Trophoblast cell (in vitro differentiated cells and primary cell): ENCODE results near the gene HBD.

Experiments used
- DNase-seq, 2 donors: peaks; one replicate each; pipeline ENCODE4 v3.0.0-alpha.2; 2016
- H2AFZ ChIP-seq: 2 replicates; pipeline ENCODE4 v1.6.1; 2013; ENCODE audit warnings: low read length, moderate library complexity, mild to moderate bottlenecking; ENCODE audit not compliant: insufficient read depth, poor library complexity
- H2AK5ac ChIP-seq: 2 replicates; pipeline ENCODE4 v1.6.1; 2013; ENCODE audit warnings: mild to moderate bottlenecking, low read length
- H2BK120ac ChIP-seq: 2 replicates; pipeline ENCODE4 v1.6.1; 2013; ENCODE audit warnings: low read length, mild to moderate bottlenecking, moderate library complexity; ENCODE audit not compliant: insufficient read depth, poor library complexity
- H2BK12ac ChIP-seq: 2 replicates; pipeline ENCODE4 v1.6.1; 2013; ENCODE audit warnings: mild to moderate bottlenecking, low read length, moderate library complexity
- H2BK5ac ChIP-seq: 2 replicates; pipeline ENCODE4 v1.6.1; 2013; ENCODE audit warnings: low read length, low read depth, moderate library complexity, mild to moderate bottlenecking; ENCODE audit not compliant: poor library complexity
- H3K14ac ChIP-seq: 2 replicates; pipeline ENCODE4 v1.6.1; 2013; ENCODE audit warnings: mild to moderate bottlenecking, low read length
- H3K18ac ChIP-seq: 2 replicates; pipeline ENCODE4 v1.6.1; 2013; ENCODE audit warnings: mild to moderate bottlenecking, low read length
- H3K23ac ChIP-seq: 2 replicates; pipeline ENCODE4 v1.6.1; 2013; ENCODE audit warnings: low read length
- H3K27ac ChIP-seq: 2 replicates; pipeline ENCODE4 v1.5.1; 2013; ENCODE audit warnings: low read depth, mild to moderate bottlenecking, inconsistent platforms, low read length, moderate library complexity
- H3K27me3 ChIP-seq: 2 replicates; pipeline ENCODE4 v1.6.1; 2013; ENCODE audit warnings: inconsistent platforms, mild to moderate bottlenecking, low read length, moderate library complexity; ENCODE audit not compliant: insufficient read depth
- H3K36me3 ChIP-seq, 2 experiments: 1 replicate in 1 of 2; 2 replicates in 1 of 2; pipeline ENCODE4 v1.6.1; 2013; ENCODE audit warnings: low read length in 2 of 2, mild to moderate bottlenecking in 2 of 2, moderate library complexity in 1 of 2; ENCODE audit not compliant: insufficient read depth in 2 of 2, control insufficient read depth in 1 of 2
- H3K4ac ChIP-seq: 2 replicates; pipeline ENCODE4 v1.6.1; 2013; ENCODE audit warnings: low read depth, mild to moderate bottlenecking, low read length, moderate library complexity
- H3K4me1 ChIP-seq, 2 experiments: 1 replicate in 1 of 2; 2 replicates in 1 of 2; pipeline ENCODE4 v1.6.1; 2013; ENCODE audit warnings: low read length in 2 of 2, mild to moderate bottlenecking in 2 of 2, moderate library complexity in 1 of 2; ENCODE audit not compliant: insufficient read depth in 2 of 2, control insufficient read depth in 1 of 2
- H3K4me2 ChIP-seq: 2 replicates; pipeline ENCODE4 v1.6.1; 2013; ENCODE audit warnings: inconsistent platforms, mild to moderate bottlenecking, low read length, moderate library complexity
- H3K4me3 ChIP-seq: 2 replicates; pipeline ENCODE4 v1.5.1; 2013; ENCODE audit warnings: mild to moderate bottlenecking, low read depth, low read length, inconsistent platforms
- H3K79me1 ChIP-seq: one replicate; pipeline ENCODE4 v1.6.1; 2013; ENCODE audit warnings: low read length
- H3K79me2 ChIP-seq: 2 replicates; pipeline ENCODE4 v1.6.1; 2013; ENCODE audit warnings: low read length, mild to moderate bottlenecking; ENCODE audit not compliant: control insufficient read depth, insufficient read depth, poor library complexity
- H3K9ac ChIP-seq: 2 replicates; pipeline ENCODE4 v1.6.1; 2013; ENCODE audit warnings: mild to moderate bottlenecking, low read length
- H3K9me3 ChIP-seq: 2 replicates; pipeline ENCODE4 v1.6.1; 2013; ENCODE audit warnings: low read depth, mild to moderate bottlenecking, control low read depth, inconsistent platforms, low read length; ENCODE audit not compliant: insufficient read depth
- H4K12ac ChIP-seq: 2 replicates; pipeline ENCODE4 v1.6.1; 2013; ENCODE audit warnings: low read depth, mild to moderate bottlenecking, low read length, moderate library complexity
- H4K8ac ChIP-seq: 2 replicates; pipeline ENCODE4 v1.6.1; 2013; ENCODE audit warnings: low read depth, mild to moderate bottlenecking, low read length, moderate library complexity
- H4K91ac ChIP-seq: one replicate; pipeline ENCODE4 v1.6.1; 2013; ENCODE audit warnings: low read depth, mild to moderate bottlenecking, low read length, moderate library complexity
- WGBS: extraction: QIAGEN DNeasy Blood & Tissue Kit; methylation state at CpG from one replicate; pipeline ENCODE4 v1.1.7; 2013; ENCODE audit warnings: missing lambda C conversion rate; ENCODE audit not compliant: insufficient read length, insufficient coverage; ENCODE audit errors: extremely low coverage; 5-methylcytosine and 5-hydroxymethylcytosine counted together

Gene HBD

DNA sequence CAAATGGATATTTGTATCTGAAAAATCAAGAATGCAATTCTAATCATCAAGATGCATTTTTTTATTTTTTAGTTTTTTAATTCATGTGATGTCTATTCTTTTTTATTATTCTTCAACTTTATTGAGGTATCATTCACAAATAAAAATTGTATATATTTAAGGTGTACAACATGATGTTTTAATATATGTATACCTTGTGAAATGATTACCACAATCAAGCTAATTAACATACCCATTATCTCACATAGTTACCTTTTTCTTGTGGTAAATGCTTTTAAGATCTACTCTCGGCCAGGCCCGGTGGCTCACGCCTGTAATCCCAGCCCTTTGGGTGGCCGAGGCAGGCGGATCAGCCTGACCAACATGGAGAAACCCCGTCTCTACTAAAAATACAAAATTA, 11.1 kb downstream of the HBD start:
- Histone ChIP-seq H3K9me3 (peaks cover 2% of the 10 kb centered on the region), H3K4me3 (no peak overlapping the region), H3K79me2 (no peaks in the 10 kb centered on the region), H2BK5ac (no peak overlapping the region), H2AK5ac (no peak overlapping the region), H3K27ac (no peak overlapping the region), H3K4ac (no peak overlapping the region), H4K91ac (no peak overlapping the region), H3K79me1 (no peaks in the 10 kb centered on the region), H3K14ac (no peak overlapping the region), H3K18ac (no peak overlapping the region), H2BK12ac (no peak overlapping the region), H3K27me3 (no peaks in the 10 kb centered on the region), H3K23ac (no peak overlapping the region), H2AFZ (no peak overlapping the region), H4K8ac (no peak overlapping the region), H4K12ac (no peak overlapping the region), H3K9ac (no peak overlapping the region), H3K4me2 (no peak overlapping the region), H3K4me1 (no peaks in the 10 kb centered on the region), H3K36me3 (no peaks in the 10 kb centered on the region), H2BK120ac (no peak overlapping the region)
- DNase-seq: no peak
- no CpG with 5 or more reads among the region's 6 CpGs for WGBS

DNA sequence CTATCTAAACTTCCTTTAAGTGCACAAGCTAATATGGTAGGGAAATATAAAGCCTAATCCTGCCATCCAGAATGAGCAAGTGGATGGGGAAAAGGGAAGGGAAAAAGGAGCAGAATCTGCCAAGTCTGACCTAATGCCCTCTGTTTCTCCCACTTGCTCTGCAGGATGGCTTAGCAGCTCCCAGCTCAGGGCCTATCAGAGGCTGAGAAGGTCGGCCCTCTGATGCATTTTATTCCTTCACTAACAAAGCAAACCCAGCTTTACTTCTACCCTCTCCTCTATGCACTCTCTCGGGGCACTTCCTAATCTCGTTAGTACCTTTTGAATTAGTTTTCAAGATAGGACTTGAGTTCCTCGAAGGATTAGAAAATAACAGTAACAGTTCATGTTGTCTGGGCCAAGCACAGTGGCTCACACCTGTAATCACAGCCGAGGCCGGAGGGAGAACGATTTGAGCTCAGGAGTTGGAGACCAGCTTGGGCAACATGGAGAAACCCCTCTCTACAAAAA, 23.9 kb downstream of the HBD start:
- no peak overlapping the region for H3K18ac ChIP-seq
- no CpG with 5 or more reads among the region's 7 CpGs for WGBS
- no peak overlapping the region for H3K27ac ChIP-seq
- no peak for DNase-seq
- no peaks in the 10 kb centered on the region for H3K27me3 ChIP-seq
- H2AK5ac ChIP-seq: no peak overlapping the region
- H2BK120ac ChIP-seq: no peak overlapping the region
- H3K23ac ChIP-seq: no peak overlapping the region
- no peaks in the 10 kb centered on the region for H3K79me1 ChIP-seq
- H3K36me3 ChIP-seq: no peaks in the 10 kb centered on the region
- H3K14ac ChIP-seq: no peak overlapping the region
- H2AFZ ChIP-seq: no peak overlapping the region
- no peak overlapping the region for H4K12ac ChIP-seq
- no peak overlapping the region for H4K91ac ChIP-seq
- no peak overlapping the region for H2BK5ac ChIP-seq
- no peaks in the 10 kb centered on the region for H3K9me3 ChIP-seq
- H3K4ac ChIP-seq: no peak overlapping the region
- no peak overlapping the region for H2BK12ac ChIP-seq
- no peaks in the 10 kb centered on the region for H3K4me1 ChIP-seq
- no peak overlapping the region for H4K8ac ChIP-seq
- H3K9ac ChIP-seq: no peak overlapping the region
- no peaks in the 10 kb centered on the region for H3K79me2 ChIP-seq
- H3K4me3 ChIP-seq: no peak overlapping the region
- no peak overlapping the region for H3K4me2 ChIP-seq

DNA sequence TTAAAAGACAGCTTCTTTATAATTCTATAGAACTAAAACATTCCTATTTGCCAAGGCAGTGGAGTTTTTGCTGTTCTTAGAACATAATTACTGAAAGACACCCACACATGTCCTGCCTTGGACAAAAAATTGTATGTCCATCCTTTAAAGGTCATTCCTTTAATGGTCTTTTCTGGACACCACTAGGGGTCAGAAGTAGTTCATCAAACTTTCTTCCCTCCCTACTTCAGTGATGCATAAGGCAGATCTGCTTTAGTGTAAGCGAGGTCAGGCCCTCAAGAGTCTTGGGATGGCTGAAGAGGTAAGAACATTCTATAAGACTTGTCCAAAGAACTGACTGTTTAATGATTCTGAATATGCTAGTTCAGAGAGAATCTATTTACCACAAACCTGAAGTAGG, 29.5 kb downstream of the HBD start:
- Histone ChIP-seq H3K4me1 (no peaks in the 10 kb centered on the region), H3K79me1 (no peaks in the 10 kb centered on the region), H3K79me2 (no peaks in the 10 kb centered on the region), H2AFZ (no peak overlapping the region), H3K27ac (no peak overlapping the region), H2BK5ac (no peak overlapping the region), H3K18ac (no peak overlapping the region), H2BK12ac (no peak overlapping the region), H2AK5ac (no peak overlapping the region), H3K14ac (no peak overlapping the region), H3K23ac (no peak overlapping the region), H3K9ac (no peak overlapping the region), H3K27me3 (no peaks in the 10 kb centered on the region), H4K8ac (no peak overlapping the region), H4K12ac (no peak overlapping the region), H3K9me3 (no peaks in the 10 kb centered on the region), H3K4me2 (no peak overlapping the region), H3K36me3 (no peaks in the 10 kb centered on the region), H2BK120ac (no peak overlapping the region), H4K91ac (no peak overlapping the region), H3K4ac (no peak overlapping the region), H3K4me3 (no peak overlapping the region)
- no CpG with 5 or more reads among the region's 1 CpG for WGBS
- peak; percentile 16 to 76 for DNase-seq

DNA sequence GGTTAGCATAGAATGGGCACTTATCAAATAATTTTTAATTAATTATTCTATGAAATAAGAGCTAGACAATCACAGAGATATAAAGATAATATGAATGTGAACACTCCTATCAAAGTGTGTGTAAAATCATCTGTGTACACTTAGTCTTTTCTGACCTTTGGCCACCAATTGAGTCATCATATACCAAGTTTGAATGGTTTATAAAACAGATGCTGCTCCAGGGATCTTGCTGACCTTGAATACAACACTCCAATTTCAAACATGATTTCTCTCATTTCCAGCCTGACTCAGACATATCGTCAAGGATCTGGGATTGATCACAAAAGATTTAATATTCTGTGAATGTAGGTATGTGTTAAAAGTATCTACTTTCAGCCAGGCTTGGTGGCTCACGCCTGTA, 30.9 kb downstream of the HBD start:
- no peak overlapping the region for H4K8ac ChIP-seq
- H3K79me2 ChIP-seq: no peaks in the 10 kb centered on the region
- H3K18ac ChIP-seq: no peak overlapping the region
- no peaks in the 10 kb centered on the region for H3K27me3 ChIP-seq
- H3K23ac ChIP-seq: no peak overlapping the region
- H3K4me2 ChIP-seq: no peak overlapping the region
- no peaks in the 10 kb centered on the region for H3K36me3 ChIP-seq
- no peak overlapping the region for H2BK12ac ChIP-seq
- no peaks in the 10 kb centered on the region for H3K9me3 ChIP-seq
- H2BK5ac ChIP-seq: no peak overlapping the region
- H3K9ac ChIP-seq: no peak overlapping the region
- H4K91ac ChIP-seq: no peak overlapping the region
- H3K4ac ChIP-seq: no peak overlapping the region
- no peak overlapping the region for H2BK120ac ChIP-seq
- WGBS: no CpG with 5 or more reads among the region's 2 CpGs
- H3K79me1 ChIP-seq: no peaks in the 10 kb centered on the region
- H2AK5ac ChIP-seq: no peak overlapping the region
- H4K12ac ChIP-seq: no peak overlapping the region
- H3K14ac ChIP-seq: no peak overlapping the region
- DNase-seq: no peak
- no peak overlapping the region for H3K27ac ChIP-seq
- H3K4me1 ChIP-seq: no peaks in the 10 kb centered on the region
- H3K4me3 ChIP-seq: no peak overlapping the region
- no peak overlapping the region for H2AFZ ChIP-seq
